Ishikawa (cell line): ENCODE measurements around the gene AKAP6.

Experiments used
- CEBPB ChIP-seq: IDR thresholded peaks from 2 replicates; pipeline ENCODE4 v1.6.1; 2012
- CREB1 ChIP-seq: IDR thresholded peaks from 2 replicates; pipeline ENCODE4 v1.6.1; 2012; ENCODE audit warnings: low read depth
- EGR1 ChIP-seq: IDR thresholded peaks from 2 replicates; pipeline ENCODE4 v1.6.1; 2012
- EP300 ChIP-seq: IDR thresholded peaks from 2 replicates; pipeline ENCODE4 v1.6.1; 2012; ENCODE audit warnings: borderline replicate concordance
- FOXM1 ChIP-seq: IDR thresholded peaks from 2 replicates; pipeline ENCODE4 v1.6.1; 2012; ENCODE audit warnings: low read depth, borderline replicate concordance
- NFIC ChIP-seq: IDR thresholded peaks from 2 replicates; pipeline ENCODE4 v1.6.1; 2012
- RAD21 ChIP-seq: IDR thresholded peaks from 2 replicates; pipeline ENCODE4 v1.6.1; 2012; ENCODE audit warnings: low read depth
- TAF1 ChIP-seq: IDR thresholded peaks from 2 replicates; pipeline ENCODE4 v1.6.1; 2012; ENCODE audit warnings: low read depth, mild to moderate bottlenecking
- TCF12 ChIP-seq: IDR thresholded peaks from 2 replicates; pipeline ENCODE4 v1.6.1; 2012; ENCODE audit warnings: low read depth
- TEAD4 ChIP-seq: IDR thresholded peaks from 2 replicates; pipeline ENCODE4 v1.6.1; 2012
- YY1 ChIP-seq: IDR thresholded peaks from 2 replicates; pipeline ENCODE4 v1.6.1; 2012; ENCODE audit warnings: low read depth
- ZBTB7A ChIP-seq: IDR thresholded peaks from 2 replicates; pipeline ENCODE4 v1.6.1; 2012; ENCODE audit warnings: low read depth
- TF ChIP-seq, protein P1 (sequence below): IDR thresholded peaks from 2 replicates; pipeline ENCODE4 v1.6.1; 2012; ENCODE audit warnings: low read depth, mild to moderate bottlenecking
- TF ChIP-seq, protein P2 (sequence below): IDR thresholded peaks from 2 replicates; pipeline ENCODE4 v1.6.1; 2012
- TF ChIP-seq, protein P3 (sequence below): IDR thresholded peaks from 2 replicates; pipeline ENCODE4 v1.6.1; 2012

The AKAP6 gene

GRCh38 chr14:32394038-32394437 lies 64.9 kb downstream of the AKAP6 start:
- no peak for TF ChIP-seq EGR1
- no peak for TF ChIP-seq TEAD4
- no peak for TF ChIP-seq ZBTB7A
- no peak for TF ChIP-seq EP300
- no peak for TF ChIP-seq CREB1
- no peak for TF ChIP-seq TCF12
- no peak for TF ChIP-seq CEBPB
- TF ChIP-seq FOXM1, result no peak

- TF ChIP-seq FOXM1 (no peak), CEBPB (no peak), YY1 (no peak), ZBTB7A (no peak), EGR1 (no peak), NFIC (no peak), CREB1 (no peak), TAF1 (no peak), TCF12 (no peak), RAD21 (no peak), EP300 (no peak), TEAD4 (no peak)
- TF ChIP-seq, protein P1, sequence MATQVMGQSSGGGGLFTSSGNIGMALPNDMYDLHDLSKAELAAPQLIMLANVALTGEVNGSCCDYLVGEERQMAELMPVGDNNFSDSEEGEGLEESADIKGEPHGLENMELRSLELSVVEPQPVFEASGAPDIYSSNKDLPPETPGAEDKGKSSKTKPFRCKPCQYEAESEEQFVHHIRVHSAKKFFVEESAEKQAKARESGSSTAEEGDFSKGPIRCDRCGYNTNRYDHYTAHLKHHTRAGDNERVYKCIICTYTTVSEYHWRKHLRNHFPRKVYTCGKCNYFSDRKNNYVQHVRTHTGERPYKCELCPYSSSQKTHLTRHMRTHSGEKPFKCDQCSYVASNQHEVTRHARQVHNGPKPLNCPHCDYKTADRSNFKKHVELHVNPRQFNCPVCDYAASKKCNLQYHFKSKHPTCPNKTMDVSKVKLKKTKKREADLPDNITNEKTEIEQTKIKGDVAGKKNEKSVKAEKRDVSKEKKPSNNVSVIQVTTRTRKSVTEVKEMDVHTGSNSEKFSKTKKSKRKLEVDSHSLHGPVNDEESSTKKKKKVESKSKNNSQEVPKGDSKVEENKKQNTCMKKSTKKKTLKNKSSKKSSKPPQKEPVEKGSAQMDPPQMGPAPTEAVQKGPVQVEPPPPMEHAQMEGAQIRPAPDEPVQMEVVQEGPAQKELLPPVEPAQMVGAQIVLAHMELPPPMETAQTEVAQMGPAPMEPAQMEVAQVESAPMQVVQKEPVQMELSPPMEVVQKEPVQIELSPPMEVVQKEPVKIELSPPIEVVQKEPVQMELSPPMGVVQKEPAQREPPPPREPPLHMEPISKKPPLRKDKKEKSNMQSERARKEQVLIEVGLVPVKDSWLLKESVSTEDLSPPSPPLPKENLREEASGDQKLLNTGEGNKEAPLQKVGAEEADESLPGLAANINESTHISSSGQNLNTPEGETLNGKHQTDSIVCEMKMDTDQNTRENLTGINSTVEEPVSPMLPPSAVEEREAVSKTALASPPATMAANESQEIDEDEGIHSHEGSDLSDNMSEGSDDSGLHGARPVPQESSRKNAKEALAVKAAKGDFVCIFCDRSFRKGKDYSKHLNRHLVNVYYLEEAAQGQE, result no peak
- TF ChIP-seq, protein P2, sequence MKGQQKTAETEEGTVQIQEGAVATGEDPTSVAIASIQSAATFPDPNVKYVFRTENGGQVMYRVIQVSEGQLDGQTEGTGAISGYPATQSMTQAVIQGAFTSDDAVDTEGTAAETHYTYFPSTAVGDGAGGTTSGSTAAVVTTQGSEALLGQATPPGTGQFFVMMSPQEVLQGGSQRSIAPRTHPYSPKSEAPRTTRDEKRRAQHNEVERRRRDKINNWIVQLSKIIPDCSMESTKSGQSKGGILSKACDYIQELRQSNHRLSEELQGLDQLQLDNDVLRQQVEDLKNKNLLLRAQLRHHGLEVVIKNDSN, result no peak
- TF ChIP-seq, protein P3, sequence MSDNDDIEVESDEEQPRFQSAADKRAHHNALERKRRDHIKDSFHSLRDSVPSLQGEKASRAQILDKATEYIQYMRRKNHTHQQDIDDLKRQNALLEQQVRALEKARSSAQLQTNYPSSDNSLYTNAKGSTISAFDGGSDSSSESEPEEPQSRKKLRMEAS, result no peak
These were observed 67.8 kb downstream of the AKAP6 start for GRCh38 chr14:32396885-32397284.

GRCh38 chr14:32397861-32398640 lies 69.0 kb downstream of the AKAP6 start:
- TF ChIP-seq CEBPB, result no peak
- TF ChIP-seq, protein P2, result no peak
- no peak for TF ChIP-seq NFIC
- TF ChIP-seq FOXM1, result no peak
- TF ChIP-seq EP300, result no peak
- no peak for TF ChIP-seq EGR1

- TF ChIP-seq CREB1 (no peak), ZBTB7A (no peak), EP300 (no peak), NFIC (no peak), YY1 (no peak), CEBPB (no peak), EGR1 (no peak), TEAD4 (no peak), TAF1 (no peak), RAD21 (no peak)
- TF ChIP-seq, protein P2, result no peak
- TF ChIP-seq, protein P1, result no peak
- TF ChIP-seq, protein P3, result no peak
These were observed 70.8 kb downstream of the AKAP6 start for GRCh38 chr14:32399920-32400319.

- TF ChIP-seq, protein P2, result no peak
- TF ChIP-seq RAD21 (no peak), NFIC (no peak), EP300 (no peak), TEAD4 (no peak), CREB1 (no peak), CEBPB (no peak), FOXM1 (no peak), YY1 (no peak), TAF1 (no peak)
- TF ChIP-seq, protein P1, result no peak
- TF ChIP-seq, protein P3, result no peak
These were observed 71.4 kb downstream of the AKAP6 start for GRCh38 chr14:32400480-32400879.
